GM12865 (cell line): ENCODE data around the gene HKDC1.
"Not testable (repeated sequence)": the region's sequence is repeated elsewhere in the genome, so short reads cannot be mapped to it uniquely, and the experiment has no call there.

Source experiments
- DNase-seq: peaks from one replicate; pipeline ENCODE4 v3.0.0; 2010; ENCODE audit warnings: low read depth
- H3K4me3 ChIP-seq: 2 replicates; pipeline ENCODE4 v1.5.1; 2011; ENCODE audit warnings: mild to moderate bottlenecking, low read depth, low read length, control low read depth
- CTCF ChIP-seq: IDR thresholded peaks from 2 replicates; pipeline ENCODE4 v1.5.1; 2011; ENCODE audit warnings: low read length, control low read depth, low read depth, inconsistent platforms; ENCODE audit not compliant: insufficient read depth; ENCODE audit errors: missing control alignments

HKDC1 gene

GRCh38 chr10:69275444-69275843, 55.3 kb downstream of the HKDC1 start:
- H3K4me3 ChIP-seq, result no peak overlapping the region
- no peak for TF ChIP-seq CTCF
- DNase-seq, result no peak

- DNase-seq, result no peak
- H3K4me3 ChIP-seq, result no peak overlapping the region
- TF ChIP-seq CTCF, result no peak
Observed at GRCh38 chr10:69276503-69276902, 56.4 kb downstream of the HKDC1 start.

- DNase-seq, result no peak
- TF ChIP-seq CTCF, result no peak
- H3K4me3 ChIP-seq, result no peak within 1 kb of the TSS
Observed at GRCh38 chr10:69278446-69278963, 58.4 kb downstream of the HKDC1 start, which contains the start of gene HK1. Gene HK1 (plus strand): TSS chr10:69278496.

- no peak overlapping the region for H3K4me3 ChIP-seq
- no peak for DNase-seq
- no peak for TF ChIP-seq CTCF
Observed at GRCh38 chr10:69279110-69279509, 59.0 kb downstream of the HKDC1 start.

GRCh38 chr10:69281507-69282413, 61.6 kb downstream of the HKDC1 start:
- no peak for DNase-seq
- no peak overlapping the region for H3K4me3 ChIP-seq
- TF ChIP-seq CTCF, result no peak

GRCh38 chr10:69284402-69284801, 64.3 kb downstream of the HKDC1 start:
- DNase-seq, H3K4me3 ChIP-seq: not testable (repeated sequence)

- H3K4me3 ChIP-seq, result no peak overlapping the region
- TF ChIP-seq CTCF, result no peak
- DNase-seq, result no peak
Observed at GRCh38 chr10:69285699-69286098, 65.6 kb downstream of the HKDC1 start.
